SKM-1 treated with dmso at 0.1 percent for 144 hours (cell line): ENCODE results near the gene CD109.
"Not testable (repeated sequence)": the region's sequence is repeated elsewhere in the genome, so short reads cannot be mapped to it uniquely, and the experiment has no call there.

Experiments used
- DNase-seq: peaks from one replicate; lab custom pipeline; 2025; ENCODE audit not compliant: unreplicated experiment; lab: John Stamatoyannopoulos, UW

CD109 gene

GRCh38 chr6:73683574-73683973 lies 12.4 kb upstream of the CD109 start:
- not testable (repeated sequence) for DNase-seq

DNA sequence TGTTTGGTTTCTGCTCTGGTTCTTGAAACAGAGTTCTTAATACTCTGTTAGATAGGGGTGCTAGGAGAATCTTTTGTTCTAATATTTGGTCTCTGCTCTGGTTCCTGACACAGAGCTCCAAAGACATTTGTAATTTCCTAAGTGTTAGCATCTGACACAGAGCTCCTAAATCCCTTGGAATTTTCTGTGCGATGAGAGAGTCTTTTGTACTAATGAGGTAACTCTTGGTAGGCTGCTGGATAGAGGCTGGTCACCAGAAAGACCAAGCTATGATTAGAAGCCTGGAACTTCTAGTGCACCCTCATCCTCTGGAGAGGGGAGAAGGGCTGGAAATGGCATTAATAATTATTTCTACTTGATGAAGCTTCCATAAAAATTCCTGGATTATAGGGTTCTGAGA lies 7.7 kb upstream of the CD109 start:
- no peak for DNase-seq

GRCh38 chr6:73690056-73690455 lies 5.9 kb upstream of the CD109 start:
- DNase-seq, result no peak

- no peak for DNase-seq
Observed at GRCh38 chr6:73691512-73691911, 4.5 kb upstream of the CD109 start.

GRCh38 chr6:73694711-73695411 lies 1.1 kb upstream of the CD109 start:
- no peak for DNase-seq

DNA sequence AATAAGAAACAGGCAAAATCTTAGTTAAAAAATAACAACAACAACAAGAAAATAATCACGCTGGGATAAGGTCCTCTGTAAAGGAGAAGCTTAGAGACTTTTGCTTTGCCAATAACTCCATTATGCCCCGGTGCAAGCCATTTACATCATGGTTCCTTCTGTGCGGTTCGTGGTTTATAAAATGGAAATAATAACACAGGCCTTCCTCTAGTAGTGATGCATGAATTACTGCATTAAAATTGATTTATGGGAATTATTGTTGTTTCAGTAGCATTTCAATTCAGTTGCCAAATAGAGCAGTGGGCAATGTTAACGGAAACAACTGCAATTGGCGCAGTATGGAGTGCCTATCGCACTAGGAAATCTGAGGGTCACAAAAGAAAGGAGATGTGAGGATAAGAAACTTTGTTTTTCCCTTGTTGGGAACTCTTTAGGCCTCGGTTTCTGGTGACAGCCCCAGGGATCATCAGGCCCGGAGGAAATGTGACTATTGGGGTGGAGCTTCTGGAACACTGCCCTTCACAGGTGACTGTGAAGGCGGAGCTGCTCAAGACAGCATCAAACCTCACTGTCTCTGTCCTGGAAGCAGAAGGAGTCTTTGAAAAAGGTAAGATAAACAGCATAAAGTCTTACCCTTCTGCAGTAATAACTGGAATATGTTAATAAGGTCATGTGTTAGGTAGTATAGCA lies 1.1 kb downstream of the CD109 start:
- no peak for DNase-seq

DNA sequence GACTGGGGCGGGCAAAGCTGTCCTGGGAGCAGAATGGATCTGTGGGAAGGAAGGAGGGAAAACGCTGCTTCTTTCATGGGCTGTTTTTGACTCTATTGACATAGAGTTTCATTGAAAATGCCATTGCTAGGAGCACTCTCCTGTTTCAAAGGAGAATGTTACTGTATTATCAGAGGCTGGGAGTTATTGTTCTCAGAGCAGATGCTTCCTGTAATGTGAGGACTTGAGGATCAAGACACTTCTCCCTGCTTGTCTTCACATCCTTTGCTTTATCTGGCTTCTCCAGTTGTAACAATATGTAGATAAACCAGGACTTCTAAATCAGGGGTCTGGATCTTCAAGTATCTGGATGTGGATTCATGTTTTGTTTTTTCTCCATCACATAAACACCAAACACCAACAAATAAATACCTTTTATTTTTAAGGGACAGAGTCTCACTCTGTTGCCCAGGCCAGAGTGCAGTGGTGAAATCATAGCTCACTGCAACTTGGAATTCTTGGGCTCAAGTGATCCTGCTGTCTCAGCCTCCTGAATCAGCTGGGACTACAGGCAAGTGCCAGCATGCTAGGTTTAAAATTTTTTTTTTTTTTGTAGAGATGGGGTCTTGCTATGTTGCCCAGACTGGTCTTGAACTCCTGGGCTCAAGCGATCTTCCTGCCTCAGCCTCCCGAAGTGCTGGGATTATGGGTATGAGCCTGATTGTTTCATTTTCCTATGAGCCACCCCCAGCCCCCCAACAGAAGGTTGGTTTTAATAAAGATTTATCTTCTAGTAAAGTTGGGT lies 3.9 kb downstream of the CD109 start:
- DNase-seq, result no peak

- DNase-seq, result no peak
Observed at GRCh38 chr6:73702444-73702843, 6.4 kb downstream of the CD109 start.

DNA sequence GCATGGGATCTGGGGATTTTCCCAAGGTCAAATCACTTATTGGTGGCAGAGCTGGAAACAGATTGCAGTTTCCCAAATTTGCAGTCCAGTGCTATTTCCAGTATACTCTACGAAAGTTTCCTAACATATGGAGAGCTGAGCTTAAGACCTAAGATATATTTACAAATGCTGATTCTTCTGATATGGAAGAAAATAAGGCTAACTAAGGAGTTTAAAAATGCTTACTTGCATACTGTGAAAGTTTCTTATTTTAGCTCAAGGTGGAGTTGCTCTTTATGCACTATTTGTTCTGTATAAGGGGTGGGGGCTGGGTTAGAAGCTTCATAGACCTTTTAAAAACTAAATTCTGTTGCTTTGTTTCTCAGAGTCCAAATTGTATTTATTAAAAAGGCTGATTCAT lies 7.5 kb downstream of the CD109 start:
- no peak for DNase-seq

- DNase-seq, result no peak
Observed at GRCh38 chr6:73704260-73704659, 8.3 kb downstream of the CD109 start.

GRCh38 chr6:73704798-73705197 lies 8.8 kb downstream of the CD109 start:
- DNase-seq, result no peak

DNA sequence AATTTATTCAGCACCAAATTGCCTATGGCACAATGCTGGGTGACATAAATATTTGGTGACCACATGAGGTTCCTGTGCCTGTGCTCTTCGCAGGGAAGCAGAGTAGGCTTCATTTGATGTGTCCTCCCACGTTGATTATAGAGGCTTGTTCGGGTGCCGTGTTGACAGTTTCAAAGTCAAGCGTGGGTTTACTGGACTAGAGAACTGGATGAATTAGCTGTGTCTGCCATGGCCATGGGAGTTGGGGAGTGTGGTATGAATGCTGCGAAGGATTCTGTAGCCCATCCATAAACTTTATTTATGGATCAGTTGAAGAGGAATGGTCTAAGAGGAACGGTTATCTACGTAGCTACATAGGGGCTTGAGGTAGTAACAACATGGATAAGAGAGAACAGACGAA lies 11.0 kb downstream of the CD109 start:
- no peak for DNase-seq

DNA sequence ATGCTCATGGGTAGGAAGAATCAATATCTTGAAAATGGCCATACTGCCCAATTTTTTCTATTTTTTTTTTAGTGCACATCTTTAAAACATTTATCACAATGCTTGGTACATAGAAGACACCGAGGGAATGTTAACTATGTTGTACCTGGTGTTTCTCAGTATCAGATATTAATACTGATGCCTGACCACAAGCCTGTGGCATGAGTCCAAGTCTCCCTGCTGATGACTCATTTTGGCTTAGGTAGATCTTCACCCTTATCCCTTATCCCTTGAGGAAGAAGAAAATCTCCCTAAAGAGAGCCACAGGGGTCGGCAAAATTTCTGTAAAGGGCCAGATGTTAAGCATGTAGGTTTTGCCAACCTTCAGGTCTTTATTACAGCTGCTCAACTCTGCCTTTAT lies 14.5 kb downstream of the CD109 start:
- DNase-seq, result no peak

DNA sequence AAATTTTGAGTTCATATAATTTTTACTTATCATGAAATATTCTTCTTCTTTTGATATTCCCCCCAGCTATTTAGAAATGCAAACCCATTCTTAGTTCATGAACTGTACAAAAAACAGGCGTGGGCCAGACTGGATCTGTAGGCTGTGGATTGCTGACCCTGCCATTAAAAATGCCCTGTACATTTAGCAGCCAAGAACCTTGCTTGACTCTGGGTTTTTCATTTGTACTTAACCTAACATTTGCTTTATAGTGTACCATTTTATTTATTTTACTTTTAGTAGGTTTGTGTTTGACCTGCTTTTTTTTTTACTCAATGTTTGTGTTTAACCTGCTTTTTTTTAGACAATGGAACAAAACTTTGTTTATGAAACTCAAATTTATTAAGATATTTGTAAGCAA lies 14.9 kb downstream of the CD109 start:
- DNase-seq, result no peak

GRCh38 chr6:73712535-73713173 lies 16.7 kb downstream of the CD109 start:
- DNase-seq, result no peak

DNA sequence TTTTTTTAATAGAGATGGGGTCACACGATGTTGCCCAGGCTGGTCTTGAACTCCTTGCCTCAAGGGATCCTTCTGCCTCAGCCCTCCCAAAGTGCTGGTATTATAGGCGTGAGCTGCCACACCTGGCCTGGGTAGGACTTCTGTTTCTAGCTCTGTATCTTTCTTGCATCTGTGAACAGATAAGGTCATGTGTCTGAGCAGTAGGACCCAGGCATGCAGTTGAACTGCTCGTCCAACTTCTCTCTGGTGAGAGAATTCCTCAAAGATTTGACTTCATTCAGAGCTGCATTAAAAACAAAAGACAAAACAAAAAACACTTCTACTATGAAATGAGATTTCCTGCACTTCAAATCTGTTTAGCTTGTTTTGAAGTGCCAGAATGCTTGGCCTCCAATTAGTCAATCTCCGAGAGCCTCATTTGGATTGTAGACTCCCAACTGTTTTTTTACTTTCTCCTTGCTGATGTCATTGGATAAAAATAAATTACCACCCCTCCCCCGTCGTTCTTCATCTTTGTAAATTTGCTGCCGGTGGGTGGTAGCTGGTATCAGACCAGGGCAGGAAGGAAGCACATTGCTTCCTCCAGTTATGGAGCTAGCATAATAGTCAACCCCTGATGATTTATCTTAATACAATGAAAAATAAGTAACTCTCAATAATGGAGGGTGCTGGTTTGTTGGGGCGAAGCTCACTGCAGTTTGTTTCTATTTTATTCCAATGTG lies 17.6 kb downstream of the CD109 start:
- DNase-seq, result no peak

GRCh38 chr6:73715111-73715508 lies 19.1 kb downstream of the CD109 start:
- not testable (repeated sequence) for DNase-seq

DNA sequence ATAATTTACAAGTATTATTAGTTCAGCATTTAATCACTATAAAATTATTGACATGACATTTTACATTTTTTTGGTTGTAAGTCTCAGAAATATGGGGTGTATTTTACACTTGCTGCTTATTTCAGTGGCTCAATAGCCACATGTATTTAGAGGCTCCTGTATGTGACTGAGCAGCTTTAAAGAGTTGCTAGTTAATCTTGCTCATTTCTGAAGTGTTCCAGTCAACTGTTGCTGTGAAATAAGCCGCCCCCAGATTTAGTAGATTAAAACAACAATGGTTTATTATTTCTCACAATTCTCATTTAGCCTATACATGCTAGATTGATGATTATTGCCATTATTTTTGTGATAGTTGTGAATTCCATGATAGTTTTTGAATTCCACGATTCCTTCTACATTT lies 23.0 kb downstream of the CD109 start:
- no peak for DNase-seq

- DNase-seq, result no peak
Observed at GRCh38 chr6:73722318-73723060, 26.5 kb downstream of the CD109 start.

GRCh38 chr6:73723480-73723879 lies 27.5 kb downstream of the CD109 start:
- not testable (repeated sequence) for DNase-seq
